GM19438 (cell line): ENCODE data around the gene NPAS3.

Experiments
- ATAC-seq: cut with Tn5 transposase; IDR thresholded peaks from one replicate; pipeline ENCODE4 v1.9.1; 2021; ENCODE audit warnings: low read depth; ENCODE audit not compliant: unreplicated experiment

Gene NPAS3

DNA sequence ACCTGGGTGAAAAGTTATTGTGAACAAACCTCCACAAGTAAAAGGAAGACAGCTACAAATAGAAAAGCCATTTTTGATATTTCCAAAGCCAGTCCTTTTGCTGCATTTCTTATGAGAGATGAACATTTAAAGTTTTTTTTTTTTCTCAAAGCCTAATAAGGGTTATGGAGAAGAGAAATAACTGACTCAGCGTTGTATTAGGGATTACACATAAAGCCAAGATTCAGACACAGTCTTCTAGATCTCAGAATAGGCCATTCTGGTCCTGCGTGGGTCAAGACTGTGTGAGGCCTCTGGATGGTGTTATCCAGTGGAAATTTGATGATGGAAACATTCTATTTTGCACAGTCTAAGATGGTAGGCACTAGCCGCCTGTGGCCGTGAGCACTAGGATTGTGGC lies 552.4 kb downstream of the NPAS3 start:
- ATAC-seq = no peak

DNA sequence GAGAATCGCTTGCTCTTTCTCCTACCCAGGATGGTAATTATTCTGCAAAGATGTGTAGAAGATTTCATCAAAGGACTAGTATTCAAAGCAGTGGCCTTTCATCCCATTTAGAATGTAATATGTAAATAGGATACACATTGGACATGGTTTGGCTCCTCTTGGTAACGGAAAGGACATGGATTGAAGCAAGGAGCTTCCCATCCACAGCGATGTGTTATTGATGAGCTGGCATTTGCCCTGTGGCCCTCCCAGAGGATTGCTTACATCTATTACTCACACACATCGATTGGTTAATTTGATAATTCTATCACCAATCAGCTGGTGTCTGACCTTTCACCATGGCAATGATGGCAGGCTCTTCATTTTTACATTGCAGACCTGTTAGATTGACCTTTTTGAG lies 553.8 kb downstream of the NPAS3 start:
- no peak for ATAC-seq

DNA sequence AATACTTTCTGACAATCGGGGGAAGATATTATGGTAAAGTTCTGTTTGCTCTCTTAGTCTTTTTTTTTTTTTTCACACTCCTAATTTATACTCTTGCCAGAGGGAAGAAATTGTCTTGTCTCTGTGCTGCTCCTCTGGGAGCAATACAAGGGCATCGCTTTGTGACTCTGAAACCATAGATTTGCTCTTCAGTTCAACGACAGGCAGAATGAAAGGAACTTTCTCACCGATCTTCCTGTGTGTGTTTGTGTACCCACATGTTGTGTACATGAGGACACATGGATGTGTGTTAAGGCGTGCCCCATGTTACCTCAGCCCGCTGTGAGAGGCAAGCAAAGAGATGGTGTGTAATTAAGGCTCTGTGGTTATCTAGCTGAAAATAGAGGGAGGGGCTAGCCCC lies 554.6 kb downstream of the NPAS3 start:
- ATAC-seq = no peak

DNA sequence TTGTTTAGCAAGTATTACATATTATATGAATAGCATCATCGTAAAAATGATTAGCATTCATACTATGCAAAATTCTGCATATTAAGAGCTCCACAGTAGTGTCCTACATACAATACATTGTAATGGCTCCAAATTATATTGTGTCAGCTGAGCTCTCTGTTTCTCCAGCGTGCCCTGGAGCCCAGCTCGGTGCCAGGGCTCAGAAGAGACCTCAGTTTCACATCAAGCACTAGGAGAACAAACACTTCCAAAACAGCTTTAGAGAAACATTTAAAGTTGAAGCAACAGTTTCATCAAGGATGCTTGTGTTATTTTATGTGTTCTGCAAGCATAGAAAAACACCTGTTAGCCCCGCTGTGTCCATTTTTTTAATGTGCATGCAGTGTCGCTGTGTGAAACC lies 555.3 kb downstream of the NPAS3 start:
- no peak for ATAC-seq

DNA sequence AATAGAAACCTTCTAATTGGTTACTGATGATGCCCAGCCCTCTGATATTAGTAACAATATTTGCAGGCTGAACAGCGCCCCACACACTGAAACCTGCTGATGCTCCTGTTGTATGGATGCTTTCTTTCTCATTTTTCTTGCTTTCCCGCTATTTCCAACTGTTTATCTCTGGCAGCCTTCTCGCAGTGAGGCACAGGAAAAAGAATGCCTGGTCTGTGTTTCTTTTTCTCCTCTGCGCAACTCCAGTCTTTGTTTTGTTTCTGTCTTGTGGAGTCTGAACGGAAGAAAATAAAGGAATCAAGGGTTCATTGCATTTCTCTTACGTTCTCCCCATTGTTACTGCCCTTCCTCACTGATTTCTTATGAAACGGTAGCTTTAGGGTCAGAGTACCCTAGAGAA lies 561.0 kb downstream of the NPAS3 start:
- no peak for ATAC-seq

DNA sequence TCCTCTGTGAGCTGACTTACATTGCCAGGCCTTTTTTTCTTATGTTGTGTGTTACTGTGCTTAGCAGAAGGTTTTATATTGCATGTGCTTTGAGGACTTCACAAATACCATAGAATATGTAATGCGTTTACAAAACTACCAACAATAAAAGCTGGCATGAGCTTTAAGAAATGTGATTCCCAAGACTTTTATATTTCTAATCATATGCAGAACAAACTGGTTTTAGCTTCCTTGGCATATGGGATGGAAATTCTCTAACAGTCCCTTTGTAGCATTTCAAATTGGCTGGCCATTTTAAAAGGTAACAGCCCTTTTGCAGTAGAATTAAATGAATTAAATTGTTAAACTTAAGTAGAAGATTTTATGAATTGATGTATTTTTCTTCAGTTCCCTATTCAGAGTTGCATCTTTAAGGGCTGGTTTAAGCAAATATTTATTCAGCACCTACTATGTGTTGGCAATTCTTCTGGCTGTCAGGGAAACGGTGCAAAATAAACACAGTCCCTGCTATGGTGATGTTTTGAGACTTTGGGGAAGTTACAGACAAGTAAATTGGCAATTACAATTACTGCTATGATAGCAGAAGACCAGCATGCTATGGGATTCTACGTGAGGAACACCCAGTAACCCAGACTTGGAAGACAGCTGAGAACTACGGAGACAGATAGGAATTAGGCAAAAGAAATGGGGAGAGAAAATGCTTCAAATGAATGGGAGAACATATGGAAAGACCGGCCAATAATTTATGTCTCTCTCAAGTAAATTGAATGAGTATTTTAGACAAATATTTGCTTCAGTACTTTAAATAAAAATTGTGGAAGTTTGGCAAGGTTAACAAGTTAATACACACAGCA lies 565.8 kb downstream of the NPAS3 start:
- ATAC-seq = no peak

DNA sequence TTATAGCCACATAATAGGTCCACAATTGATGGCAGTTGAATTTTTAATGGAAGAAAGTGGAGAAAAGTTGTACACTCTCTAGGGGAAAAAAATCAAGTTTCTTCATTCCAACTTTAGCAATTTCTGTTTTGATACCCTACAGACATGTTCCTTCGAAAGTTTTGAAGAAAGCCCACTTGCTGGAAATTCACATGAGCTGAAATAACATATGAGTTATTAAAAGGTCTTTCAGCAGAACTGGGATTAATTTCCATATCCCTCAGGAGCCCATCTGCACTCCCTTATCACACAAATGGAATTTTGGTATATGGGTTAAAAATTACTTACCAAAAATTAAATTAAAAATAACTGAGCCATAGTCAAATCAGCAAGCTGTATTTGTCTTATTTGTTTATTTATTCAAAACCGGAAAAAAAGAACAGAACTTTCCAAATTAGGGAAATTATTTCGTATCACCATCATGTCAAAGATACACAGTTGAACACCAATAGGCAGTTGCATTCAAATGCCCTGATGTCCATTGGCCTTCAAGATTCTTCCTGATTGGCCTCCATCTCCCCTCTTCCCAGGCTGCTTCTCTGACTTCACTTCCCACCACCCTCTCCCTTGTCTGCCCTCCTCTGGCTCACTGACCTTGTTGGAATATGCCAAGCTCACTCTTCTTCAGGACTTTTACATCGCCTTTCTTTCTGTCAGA lies 566.7 kb downstream of the NPAS3 start:
- ATAC-seq = no peak

DNA sequence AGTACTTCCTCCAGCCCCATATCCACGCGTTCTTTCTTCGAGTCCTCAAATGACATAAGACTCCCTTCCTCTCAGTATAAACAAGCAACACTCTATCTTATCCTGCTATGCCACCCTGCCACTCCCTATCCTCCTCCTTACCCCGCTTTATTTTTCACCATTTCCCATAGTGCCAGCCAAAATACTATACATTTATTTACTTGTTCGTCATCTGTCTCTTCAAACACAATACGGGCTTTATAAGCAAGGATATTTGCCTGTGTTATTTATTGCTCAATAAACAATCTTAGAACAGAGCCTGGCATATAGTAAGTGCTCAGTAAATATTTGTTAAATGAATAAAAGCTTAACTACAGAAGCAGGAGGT lies 567.3 kb downstream of the NPAS3 start:
- no peak for ATAC-seq

DNA sequence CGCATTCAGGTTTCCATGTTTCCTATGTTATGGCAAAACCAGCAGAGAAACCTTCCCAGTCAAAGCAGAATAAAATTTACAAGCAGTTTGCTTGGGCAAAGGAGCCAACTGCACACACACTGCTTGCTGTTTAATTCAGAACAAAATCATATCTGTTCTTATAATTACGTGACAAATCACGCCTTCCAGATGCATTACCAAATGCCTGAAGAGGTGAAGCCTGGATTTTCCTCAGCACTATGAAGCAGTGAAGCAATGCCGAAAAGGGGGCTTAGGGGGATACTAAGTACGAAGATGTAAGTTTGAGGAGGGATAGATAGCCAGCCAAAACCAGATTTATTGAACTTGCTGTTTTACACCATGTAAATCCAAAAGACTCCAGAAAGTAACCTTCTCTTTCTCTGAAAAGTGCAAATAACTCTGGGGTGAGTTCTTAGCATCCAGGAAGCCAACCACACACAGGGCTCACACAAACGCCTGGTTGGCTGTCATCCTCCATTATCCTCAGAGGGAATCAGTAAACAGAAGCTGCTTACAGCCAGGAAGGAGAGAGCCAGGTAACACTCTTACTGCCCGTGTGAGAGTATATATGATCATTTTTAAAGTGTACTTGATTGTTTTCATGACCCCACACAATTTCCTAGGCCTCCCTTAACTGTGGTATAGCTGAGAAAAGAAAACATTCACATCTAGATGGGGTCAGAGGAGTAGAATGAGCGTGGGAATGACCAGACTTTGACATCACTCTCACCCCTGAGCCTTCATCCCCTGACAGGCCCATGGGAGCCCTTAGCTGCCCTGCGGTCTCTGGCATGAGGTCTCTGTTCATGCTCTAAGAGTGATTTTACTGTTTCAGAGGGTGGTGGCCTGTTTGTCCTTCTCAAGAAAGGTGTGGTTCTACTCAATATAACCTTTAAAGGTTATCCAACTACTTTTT lies 569.7 kb downstream of the NPAS3 start:
- ATAC-seq = no peak

DNA sequence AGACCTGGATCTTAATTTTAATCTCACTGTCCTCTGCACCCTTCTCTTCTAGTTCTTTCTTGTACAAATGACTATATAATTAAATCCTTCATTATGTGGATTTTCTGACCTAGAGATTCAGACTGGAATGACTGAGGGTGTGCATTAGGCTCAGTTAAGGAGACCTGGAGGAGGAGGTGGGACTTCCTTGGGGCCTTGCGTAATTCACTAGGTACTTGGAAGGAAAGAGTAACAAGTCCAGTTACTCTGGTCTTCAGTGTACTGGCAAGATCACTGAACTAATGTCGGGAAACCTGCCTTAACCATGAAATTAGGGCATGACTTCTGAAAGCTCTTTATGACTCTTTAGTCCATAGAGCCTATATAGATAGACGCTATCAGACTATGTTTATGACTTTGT lies 570.8 kb downstream of the NPAS3 start:
- no peak for ATAC-seq

DNA sequence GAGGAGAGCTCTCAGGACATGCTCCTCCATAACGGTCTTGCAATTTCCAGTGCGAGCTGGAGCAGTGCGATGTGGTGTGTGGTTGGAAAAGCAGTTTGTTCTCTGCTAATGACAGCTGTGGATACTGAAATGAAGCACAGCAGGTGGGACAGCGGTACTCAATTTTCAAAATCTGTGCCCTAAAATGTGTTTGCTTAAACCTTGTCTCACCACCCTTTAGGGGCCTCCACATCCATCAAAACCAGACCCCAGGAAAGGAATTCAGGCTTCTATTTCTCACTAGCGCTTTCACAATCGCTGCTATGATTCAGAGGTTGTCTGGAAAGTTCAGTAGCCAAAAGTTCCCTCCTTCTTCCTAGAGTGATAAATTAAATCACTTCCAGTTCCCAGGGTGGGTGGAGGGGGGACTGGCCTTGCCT lies 571.4 kb downstream of the NPAS3 start:
- ATAC-seq = no peak

DNA sequence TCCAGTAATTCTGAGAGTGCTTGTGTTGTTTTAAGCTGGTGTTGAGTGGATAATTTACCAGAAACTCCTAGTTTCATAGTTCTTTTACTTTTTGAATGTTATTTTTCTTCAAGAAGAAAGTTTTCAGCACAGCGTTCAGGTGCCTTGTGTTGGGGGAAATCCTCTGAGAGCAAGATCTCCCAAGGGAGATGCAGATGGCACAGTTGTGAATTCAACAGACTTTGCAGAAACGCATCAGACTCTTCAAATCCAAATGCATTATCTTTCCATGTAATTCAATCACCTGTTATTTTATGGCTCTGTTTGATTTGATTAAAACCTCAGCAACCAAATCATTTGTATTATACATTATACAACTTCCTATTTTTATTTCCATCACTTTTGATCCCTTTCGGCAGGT lies 572.3 kb downstream of the NPAS3 start:
- no peak for ATAC-seq

DNA sequence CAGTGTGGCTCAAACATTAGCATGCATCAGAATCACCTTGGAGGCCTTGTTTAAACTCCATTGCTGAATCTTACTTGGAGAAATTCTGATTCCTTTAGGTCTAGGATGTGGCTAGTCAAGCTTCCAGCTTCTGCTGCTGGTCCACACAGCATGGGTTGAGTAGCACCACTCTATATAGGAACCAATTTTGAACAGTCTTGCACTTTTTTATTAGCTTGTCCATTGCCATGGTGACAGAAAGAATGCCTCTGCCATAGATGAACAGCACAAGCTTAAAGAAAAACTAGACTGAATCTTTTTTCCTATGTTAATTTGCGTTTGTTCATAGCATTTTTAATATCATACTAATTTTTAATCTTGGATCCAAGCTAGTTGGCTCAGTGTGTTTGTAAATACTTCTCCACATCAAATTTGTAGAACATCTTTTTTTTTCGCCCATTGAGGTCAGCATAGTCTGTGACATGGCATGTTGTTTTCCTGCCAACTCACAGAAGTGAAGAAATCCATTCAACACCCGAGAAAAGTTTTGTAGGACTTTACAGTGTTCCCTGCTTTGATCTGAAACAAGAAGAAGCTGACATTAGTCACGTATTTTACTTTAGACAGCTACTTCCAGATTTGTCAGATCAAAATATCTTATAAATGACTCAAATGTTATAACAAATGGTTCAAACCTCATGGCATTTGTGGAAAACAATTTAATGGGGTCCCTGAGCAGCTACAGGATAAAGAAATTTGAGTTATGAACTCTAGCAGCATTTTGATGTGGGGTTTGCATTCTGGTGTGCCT lies 573.4 kb downstream of the NPAS3 start:
- no peak for ATAC-seq

DNA sequence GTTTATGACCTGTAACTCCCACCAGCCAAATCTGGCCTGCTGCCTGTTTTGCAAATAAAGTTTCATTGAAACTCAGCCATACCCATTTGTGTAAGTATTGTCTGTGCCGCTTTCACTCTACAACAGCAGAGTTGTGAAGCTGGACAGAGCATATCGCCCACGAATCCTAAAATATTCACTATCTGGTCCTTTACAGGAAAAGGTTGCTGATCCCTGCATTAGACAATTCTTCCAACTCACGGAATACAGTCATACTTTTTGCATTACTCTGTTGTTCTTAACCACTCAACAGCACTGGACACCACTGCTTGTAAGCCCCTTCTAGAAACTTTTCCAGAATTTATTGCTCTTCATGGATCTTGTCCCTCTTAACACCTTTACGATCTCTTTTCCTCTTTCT lies 576.8 kb downstream of the NPAS3 start:
- no peak for ATAC-seq

DNA sequence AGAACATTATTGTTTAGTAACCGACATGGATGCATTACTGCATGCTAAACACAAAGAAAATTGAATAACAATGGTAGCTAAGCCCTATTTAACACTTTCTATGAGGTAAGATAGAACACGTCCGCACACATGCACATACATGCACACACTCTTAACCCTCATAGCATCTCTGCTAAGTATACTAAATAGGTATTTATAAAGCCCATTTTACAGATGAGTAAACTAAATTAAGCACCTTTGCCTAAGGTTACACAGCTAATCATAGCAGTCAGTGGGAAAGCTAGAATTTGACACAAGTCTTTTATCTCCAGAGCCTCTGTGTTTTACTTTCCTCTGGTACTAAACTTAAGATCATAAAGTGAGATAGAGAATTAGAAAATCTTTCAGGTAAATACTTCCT lies 577.2 kb downstream of the NPAS3 start:
- ATAC-seq = no peak

DNA sequence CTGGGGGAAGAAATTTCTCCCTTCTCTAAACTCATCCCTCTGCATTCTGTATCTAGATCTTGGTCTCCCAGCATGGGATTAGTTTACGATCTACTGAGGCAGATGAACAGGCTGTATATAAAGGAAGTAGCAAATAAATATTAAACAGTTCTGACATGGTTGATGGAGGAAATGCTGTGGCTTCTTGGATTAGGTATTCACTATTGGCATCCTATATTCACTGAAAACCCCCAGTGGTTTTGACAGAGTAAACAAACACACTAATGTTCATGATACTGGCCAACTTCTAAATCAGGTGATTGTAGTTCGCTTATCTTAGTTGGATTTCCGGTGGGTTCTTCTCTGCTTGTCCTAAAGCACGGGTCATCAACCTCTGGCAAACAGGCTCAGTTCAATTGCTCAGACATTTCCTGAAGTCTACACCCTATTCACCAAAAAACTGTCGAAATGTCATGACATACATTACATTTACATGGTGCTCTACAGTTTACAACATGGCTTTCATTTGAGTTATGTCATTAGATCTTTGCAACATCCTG lies 578.3 kb downstream of the NPAS3 start:
- ATAC-seq = no peak

DNA sequence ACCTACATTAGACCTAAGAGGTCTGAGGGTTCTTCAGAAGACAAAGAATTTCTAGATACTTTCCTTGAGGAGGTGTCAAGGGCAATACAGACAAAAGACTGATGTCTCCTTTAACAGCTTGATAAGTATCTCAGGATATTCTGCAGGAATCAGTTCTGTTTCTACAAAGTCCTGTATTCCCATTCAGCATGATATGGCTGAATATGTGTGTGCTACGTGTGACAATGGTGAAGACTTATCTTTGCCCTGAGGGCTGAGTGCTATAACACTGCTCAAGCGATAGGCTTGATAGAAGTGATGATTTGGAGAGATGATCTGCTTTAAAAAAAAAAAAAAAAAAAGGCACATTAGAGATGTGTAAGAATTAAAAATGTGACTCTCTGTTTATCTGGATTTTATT lies 582.5 kb downstream of the NPAS3 start:
- ATAC-seq = no peak

DNA sequence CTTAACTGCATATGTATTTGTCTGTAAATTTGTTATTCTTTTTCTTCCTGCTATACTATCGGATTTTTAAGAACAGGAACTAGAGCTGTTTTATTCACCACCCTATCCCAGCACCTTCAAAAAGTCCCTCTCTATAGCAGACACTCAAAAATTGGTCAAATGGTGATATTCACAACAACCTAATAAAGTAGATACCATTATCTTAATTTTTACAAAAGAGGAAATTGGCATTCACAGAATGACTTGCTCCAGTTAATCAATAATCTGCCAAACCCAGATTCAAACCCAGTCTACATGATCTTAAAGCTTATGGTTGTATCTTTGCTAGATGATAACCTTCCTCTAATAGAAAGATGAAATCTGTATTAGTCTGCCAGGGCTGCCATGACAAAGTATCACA lies 585.6 kb downstream of the NPAS3 start:
- peak; percentile 55 for ATAC-seq

DNA sequence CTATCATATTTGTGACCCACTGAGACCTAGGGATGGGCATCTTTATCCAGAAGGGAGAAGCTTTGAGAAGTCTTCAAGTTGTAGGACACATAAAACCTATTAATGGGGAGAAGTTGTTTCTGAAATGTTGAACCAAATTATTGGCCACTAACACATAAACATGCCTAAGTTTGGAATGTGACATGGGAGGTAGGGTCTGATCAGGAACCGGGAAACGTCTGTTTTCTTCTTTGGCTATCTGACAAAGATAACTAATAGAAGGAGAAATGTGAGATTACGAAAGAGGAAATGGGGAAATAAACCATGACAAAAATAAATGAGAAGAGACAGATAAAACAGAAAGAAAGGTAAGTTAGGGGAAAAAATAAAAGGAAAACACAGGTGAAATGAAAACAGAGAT lies 586.9 kb downstream of the NPAS3 start:
- ATAC-seq = no peak

DNA sequence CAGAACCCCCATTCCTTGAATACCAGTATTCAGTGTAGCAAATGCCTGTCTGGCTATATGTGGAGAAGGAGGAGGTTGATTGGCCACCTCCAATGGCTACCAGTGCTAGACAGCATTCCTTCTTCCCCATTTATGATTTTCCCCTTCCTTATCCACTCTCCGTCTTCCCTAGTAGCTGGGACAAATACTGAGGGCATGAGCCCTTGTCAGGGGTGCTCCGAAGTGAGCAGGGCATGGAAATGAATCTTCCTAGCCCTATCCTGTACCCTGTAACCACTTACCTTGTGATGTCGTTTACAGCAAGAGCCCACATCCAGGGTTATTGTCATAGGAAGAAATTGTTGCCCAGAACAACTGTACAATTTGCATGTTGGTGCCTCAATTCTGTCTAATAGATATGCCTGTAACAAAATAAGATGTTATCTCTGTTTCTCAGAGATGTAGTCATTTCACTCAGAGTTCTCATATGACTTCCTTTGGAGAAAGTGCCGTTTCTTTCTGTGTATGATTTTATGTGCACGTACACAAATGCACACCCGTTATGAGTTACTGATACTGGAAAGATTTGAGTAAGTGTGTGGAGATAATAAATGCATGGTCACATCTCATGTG lies 588.5 kb downstream of the NPAS3 start:
- ATAC-seq = no peak
